Neural progenitor cell (in vitro differentiated cells): ENCODE results near the gene MYLK. TPM values are rescaled to one million over a fixed set of nuclear protein-coding genes. Genes with fewer than 3 reads are reported as not detected.

Experiments used
- DNase-seq: peaks from one replicate; pipeline ENCODE4 v3.0.0-alpha.2; 2016; ENCODE audit warnings: low spot score
- H2AFZ ChIP-seq: fragments of 200-600 bp; sonication (generic); replicated peaks from 2 replicates; pipeline ENCODE4 v1.6.1; 2016; ENCODE audit warnings: antibody characterized with exemption
- H3F3A ChIP-seq: fragments of 200-600 bp; sonication (generic); 2 replicates; pipeline ENCODE4 v1.6.1; 2016; ENCODE audit warnings: antibody characterized with exemption, low read depth
- H3K27ac ChIP-seq: fragments of 200-600 bp; sonication (generic); 2 replicates; pipeline ENCODE4 v1.5.1; 2016; ENCODE audit warnings: mild to moderate bottlenecking
- H3K27me3 ChIP-seq: fragments of 200-600 bp; sonication (generic); 2 replicates; pipeline ENCODE4 v1.6.1; 2016; ENCODE audit warnings: mild to moderate bottlenecking, moderate library complexity
- H3K36me3 ChIP-seq: fragments of 200-600 bp; sonication (generic); 2 replicates; pipeline ENCODE4 v1.5.1; 2016
- H3K4me1 ChIP-seq: fragments of 200-600 bp; sonication (generic); 2 replicates; pipeline ENCODE4 v1.6.1; 2016; ENCODE audit warnings: mixed run types
- H3K4me2 ChIP-seq: fragments of 200-600 bp; sonication (generic); 2 replicates; pipeline ENCODE4 v1.6.1; 2016
- H3K4me3 ChIP-seq: fragments of 200-600 bp; sonication (generic); 2 replicates; pipeline ENCODE4 v1.5.1; 2016
- H3K79me2 ChIP-seq: fragments of 200-600 bp; sonication (generic); 2 replicates; pipeline ENCODE4 v1.6.1; 2016; ENCODE audit warnings: low read depth
- H3K9ac ChIP-seq: fragments of 200-600 bp; sonication (generic); 2 replicates; pipeline ENCODE4 v1.6.1; 2016
- H3K9me3 ChIP-seq: fragments of 200-600 bp; sonication (generic); 2 replicates; pipeline ENCODE4 v1.5.1; 2016; ENCODE audit warnings: low read depth
- H4K20me1 ChIP-seq: fragments of 200-600 bp; sonication (generic); 2 replicates; pipeline ENCODE4 v1.6.1; 2016; ENCODE audit warnings: low read depth
- H3K27ac Mint-ChIP-seq: 3 replicates; pipeline ENCODE4 v1.8.0; 2021; ENCODE audit warnings: mixed read lengths
- H3K27me3 Mint-ChIP-seq: 2 replicates; pipeline ENCODE4 v1.8.0; 2022; ENCODE audit warnings: low read depth, mild to moderate bottlenecking, inconsistent platforms, moderate library complexity, mixed read lengths; ENCODE audit not compliant: insufficient read depth
- H3K36me3 Mint-ChIP-seq: 3 replicates; pipeline ENCODE4 v1.8.0; 2021; ENCODE audit warnings: mixed read lengths
- H3K4me1 Mint-ChIP-seq: 3 replicates; pipeline ENCODE4 v1.8.0; 2021; ENCODE audit warnings: mixed read lengths
- H3K4me3 Mint-ChIP-seq: 3 replicates; pipeline ENCODE4 v1.8.0; 2021; ENCODE audit warnings: mild to moderate bottlenecking, moderate library complexity, mixed read lengths
- H3K9me3 Mint-ChIP-seq: 3 replicates; pipeline ENCODE4 v1.8.0; 2020; ENCODE audit warnings: mixed read lengths
- EZH2 ChIP-seq: fragments of 200-600 bp; sonication (generic); IDR thresholded peaks from 2 replicates; pipeline ENCODE4 v1.6.1; 2017; ENCODE audit warnings: antibody characterized with exemption, mild to moderate bottlenecking, moderate library complexity
- EZH2phosphoT487 ChIP-seq: fragments of 200-600 bp; sonication (generic); IDR thresholded peaks from 2 replicates; pipeline ENCODE4 v1.6.1; 2017; ENCODE audit warnings: antibody characterized with exemption
- total RNA-seq: library from RNA; depleted of rRNA; stranded (reverse); fragments of >200 nt; gene quantifications from 2 replicates; pipeline ENCODE4 v1.2.3, GENCODE V29; 2015; ENCODE audit warnings: low replicate concordance
- TF ChIP-seq, protein P1 (sequence below): fragments of 200-600 bp; sonication (generic); IDR thresholded peaks from 2 replicates; pipeline ENCODE4 v1.5.1; 2017; ENCODE audit warnings: antibody characterized with exemption, mild to moderate bottlenecking

The MYLK gene
- total RNA-seq, 1 donor from 2014 or later, result 28.4 TPM

DNA sequence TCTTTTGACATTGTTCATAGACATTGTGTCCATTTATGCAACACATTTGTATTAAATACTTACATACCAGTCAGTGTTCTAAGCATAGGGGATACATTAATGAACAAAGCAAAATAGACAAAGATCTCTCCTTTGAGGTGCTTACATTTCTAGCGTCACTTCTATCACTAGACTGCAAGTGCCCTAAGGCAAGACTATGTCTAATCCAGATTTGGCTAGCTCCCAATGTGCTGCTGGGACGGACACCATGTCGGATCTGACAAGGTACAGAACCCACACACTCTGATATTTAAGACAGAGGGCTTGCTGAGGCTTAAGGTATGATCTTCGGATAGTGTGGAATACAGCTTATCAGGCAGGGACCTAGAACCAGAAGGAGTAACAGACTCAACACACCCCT, 41.4 kb downstream of the MYLK start:
- Mint-ChIP-seq H3K27ac (peak overlapping the region; percentile 100), H3K4me1 (peaks cover 33% of the 10 kb centered on the region), H3K36me3 (peaks cover 44% of the 10 kb centered on the region), H3K4me3 (peak overlapping the region; percentile 61), H3K9me3 (peaks cover 60% of the 10 kb centered on the region), H3K27me3 (peaks cover 3% of the 10 kb centered on the region)
- Histone ChIP-seq H3K36me3 (peaks cover 49% of the 10 kb centered on the region), H3K4me3 (peak overlapping the region; percentile 34), H2AFZ (no peak overlapping the region), H3K27ac (peak overlapping the region; percentile 97), H4K20me1 (no peaks in the 10 kb centered on the region), H3F3A (peaks cover 41% of the 10 kb centered on the region), H3K4me1 (peaks cover 30% of the 10 kb centered on the region), H3K79me2 (peaks cover 23% of the 10 kb centered on the region), H3K9ac (no peak overlapping the region), H3K4me2 (peak overlapping the region; percentile 78), H3K9me3 (peaks cover 43% of the 10 kb centered on the region), H3K27me3 (no peaks in the 10 kb centered on the region)
- DNase-seq, result no peak
- TF ChIP-seq, protein P1, sequence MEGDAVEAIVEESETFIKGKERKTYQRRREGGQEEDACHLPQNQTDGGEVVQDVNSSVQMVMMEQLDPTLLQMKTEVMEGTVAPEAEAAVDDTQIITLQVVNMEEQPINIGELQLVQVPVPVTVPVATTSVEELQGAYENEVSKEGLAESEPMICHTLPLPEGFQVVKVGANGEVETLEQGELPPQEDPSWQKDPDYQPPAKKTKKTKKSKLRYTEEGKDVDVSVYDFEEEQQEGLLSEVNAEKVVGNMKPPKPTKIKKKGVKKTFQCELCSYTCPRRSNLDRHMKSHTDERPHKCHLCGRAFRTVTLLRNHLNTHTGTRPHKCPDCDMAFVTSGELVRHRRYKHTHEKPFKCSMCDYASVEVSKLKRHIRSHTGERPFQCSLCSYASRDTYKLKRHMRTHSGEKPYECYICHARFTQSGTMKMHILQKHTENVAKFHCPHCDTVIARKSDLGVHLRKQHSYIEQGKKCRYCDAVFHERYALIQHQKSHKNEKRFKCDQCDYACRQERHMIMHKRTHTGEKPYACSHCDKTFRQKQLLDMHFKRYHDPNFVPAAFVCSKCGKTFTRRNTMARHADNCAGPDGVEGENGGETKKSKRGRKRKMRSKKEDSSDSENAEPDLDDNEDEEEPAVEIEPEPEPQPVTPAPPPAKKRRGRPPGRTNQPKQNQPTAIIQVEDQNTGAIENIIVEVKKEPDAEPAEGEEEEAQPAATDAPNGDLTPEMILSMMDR, result no peak
- TF ChIP-seq EZH2, result no peak
- no peak for TF ChIP-seq EZH2phosphoT487

DNA sequence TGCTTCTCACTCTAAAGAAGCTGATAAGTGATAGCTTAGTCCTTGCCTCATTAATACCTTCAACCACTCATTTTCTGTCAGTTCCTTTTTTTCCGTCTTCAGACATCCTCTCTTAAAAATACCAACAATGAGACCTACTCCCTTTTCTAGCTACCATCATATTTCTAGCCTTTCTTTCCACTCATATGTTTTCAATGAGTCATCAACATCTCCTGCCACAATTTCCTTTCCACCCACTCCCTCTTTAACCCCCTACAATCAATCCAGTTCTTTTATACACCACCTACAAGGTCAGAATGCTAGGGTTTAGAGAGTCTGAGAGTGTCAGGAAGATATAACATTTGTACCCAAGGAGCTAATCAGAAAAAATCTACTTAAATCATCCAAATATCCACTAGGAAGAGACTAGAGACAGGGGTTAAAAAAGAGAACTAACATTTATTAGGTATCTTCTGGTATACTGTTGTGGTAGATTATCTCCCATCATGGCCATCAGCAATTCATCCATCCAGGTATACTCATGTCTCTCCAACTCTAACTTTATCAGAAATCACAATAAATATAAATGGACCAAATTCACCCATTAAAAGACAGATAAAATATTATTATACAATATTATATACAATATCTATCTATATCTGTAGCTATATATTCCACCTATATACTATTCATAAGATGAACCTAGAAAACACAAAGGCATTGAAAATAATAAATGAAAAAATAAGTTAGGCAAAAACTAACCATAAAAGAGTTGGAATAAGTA, 42.5 kb downstream of the MYLK start:
- peaks cover 63% of the 10 kb centered on the region for H3K9me3 Mint-ChIP-seq
- TF ChIP-seq EZH2 (no peak), EZH2phosphoT487 (no peak)
- TF ChIP-seq, protein P1, result no peak

DNA sequence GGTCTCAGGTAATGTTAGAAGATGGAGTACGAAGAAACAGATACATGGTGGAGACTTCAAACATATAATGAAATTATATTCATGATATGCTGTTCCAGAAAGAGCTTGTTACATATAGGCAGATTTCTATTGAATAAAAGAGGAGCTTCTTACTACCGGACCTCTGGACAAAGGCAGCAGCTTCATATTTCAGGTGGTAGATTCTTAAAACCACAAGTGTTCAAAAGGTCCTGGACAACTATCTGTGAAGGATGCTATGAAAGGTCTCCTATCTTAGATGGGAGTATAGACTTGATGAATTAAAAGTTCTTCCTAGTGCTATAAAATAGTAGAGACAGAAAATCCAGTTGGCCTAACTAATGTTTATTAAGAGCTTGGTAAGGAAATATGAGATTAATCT, 43.2 kb downstream of the MYLK start:
- H3K9me3 ChIP-seq, result peaks cover 28% of the 10 kb centered on the region
- peaks cover 23% of the 10 kb centered on the region for H3K79me2 ChIP-seq
- no peak overlapping the region for H2AFZ ChIP-seq
- H3K36me3 ChIP-seq, result peaks cover 37% of the 10 kb centered on the region
- H4K20me1 ChIP-seq, result no peaks in the 10 kb centered on the region
- Mint-ChIP-seq H3K36me3 (peaks cover 45% of the 10 kb centered on the region), H3K4me3 (no peak overlapping the region), H3K4me1 (peaks cover 33% of the 10 kb centered on the region), H3K27ac (no peak overlapping the region), H3K9me3 (peaks cover 63% of the 10 kb centered on the region), H3K27me3 (peaks cover 3% of the 10 kb centered on the region)
- no peak for DNase-seq
- no peaks in the 10 kb centered on the region for H3K27me3 ChIP-seq
- H3K9ac ChIP-seq, result no peak overlapping the region
- no peak overlapping the region for H3K27ac ChIP-seq
- no peak overlapping the region for H3K4me3 ChIP-seq
- TF ChIP-seq EZH2, result no peak
- TF ChIP-seq, protein P1, result no peak
- no peak for TF ChIP-seq EZH2phosphoT487
- H3K4me1 ChIP-seq, result peaks cover 30% of the 10 kb centered on the region
- H3K4me2 ChIP-seq, result no peak overlapping the region
- H3F3A ChIP-seq, result peaks cover 40% of the 10 kb centered on the region

More for the DNA sequence above, 42.5 kb downstream of the MYLK start:
- H3K4me1 Mint-ChIP-seq, result peaks cover 33% of the 10 kb centered on the region
- peaks cover 3% of the 10 kb centered on the region for H3K27me3 Mint-ChIP-seq
- H3K4me3 ChIP-seq, result no peak overlapping the region
- peak overlapping the region; percentile 1 for H3K27ac Mint-ChIP-seq
- H3K4me2 ChIP-seq, result no peak overlapping the region
- H4K20me1 ChIP-seq, result no peaks in the 10 kb centered on the region
- H3K36me3 ChIP-seq, result peaks cover 44% of the 10 kb centered on the region
- no peak overlapping the region for H3K4me3 Mint-ChIP-seq
- peaks cover 30% of the 10 kb centered on the region for H3K4me1 ChIP-seq
- no peak overlapping the region for H2AFZ ChIP-seq
- H3K27me3 ChIP-seq, result no peaks in the 10 kb centered on the region
- H3K9ac ChIP-seq, result no peak overlapping the region
- H3K36me3 Mint-ChIP-seq, result peaks cover 46% of the 10 kb centered on the region
- H3K79me2 ChIP-seq, result peaks cover 23% of the 10 kb centered on the region
- H3K27ac ChIP-seq, result no peak overlapping the region
- H3F3A ChIP-seq, result peaks cover 41% of the 10 kb centered on the region
- peaks cover 35% of the 10 kb centered on the region for H3K9me3 ChIP-seq
- no peak for DNase-seq
